Measurements from ENCODE around the gene KCND3. TPM values are rescaled to one million over a fixed set of nuclear protein-coding genes. Genes with fewer than 3 reads are reported as not detected.

Gene KCND3
- total and polyA plus RNA-seq, 2 of the 4 experiments (the other 2 are of a cell fraction) = under 0.01 to 0.03 TPM

DNA sequence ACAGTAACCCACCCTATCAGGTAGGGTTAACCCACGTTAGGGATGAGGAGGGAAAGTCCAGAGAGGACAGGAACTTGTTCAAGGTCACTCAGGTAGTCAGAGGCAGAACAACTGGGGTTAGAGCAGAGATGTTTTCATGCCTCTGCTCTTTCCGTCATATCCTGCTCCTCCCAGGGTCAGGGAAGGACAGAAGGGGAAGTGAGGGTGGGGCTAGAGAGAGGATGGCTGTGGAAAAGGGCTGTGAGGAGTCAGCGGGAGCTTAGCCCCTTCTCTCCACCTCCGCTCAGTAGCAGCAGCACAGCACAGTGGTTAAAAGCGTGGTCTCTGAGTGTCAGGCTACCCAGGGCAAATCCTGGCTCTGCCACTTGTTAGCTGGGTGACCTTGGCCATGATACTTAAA is 197.2 kb downstream of the KCND3 start:
- H3K9me3 ChIP-seq (ENCODE audit: control insufficient read depth, insufficient read depth, low read length) = no peaks in the 10 kb centered on the region
- ATAC-seq (ENCODE audit: low read depth) = no peak
- in situ Hi-C loops (cut with MboI; ENCODE audit: low sequenced_read_pairs) = no loop called here
- H2BK20ac ChIP-seq (ENCODE audit: low read depth, low read length) = no peak overlapping the region
- no peaks in the 10 kb centered on the region for H3K79me1 ChIP-seq (ENCODE audit: low read depth in 1 of 2, low read length in 2 of 2)
- no peak overlapping the region for H3K4me3 ChIP-seq (ENCODE audit: insufficient read depth, low read depth, low read length)
- H4K5ac ChIP-seq (ENCODE audit: low read depth, low read length) = no peak overlapping the region
- no peak overlapping the region for H3K4ac ChIP-seq (ENCODE audit: low read depth, low read length)
- no peak overlapping the region for H4K91ac ChIP-seq (ENCODE audit: insufficient read depth, low read depth, low read length)
- intact Hi-C loops (cut with micrococcal nuclease) = loop anchor here (5.0 kb wide), 1 partner anchor 200 kb away; no protein-coding TSS in a partner anchor
- ChIA-PET CTCF (no interaction called here), POLR2A (ENCODE audit: unreplicated experiment) (no interaction called here)
- H4K20me1 ChIP-seq (ENCODE audit: insufficient read depth, low read length) = no peaks in the 10 kb centered on the region
- no peak for DNase-seq
- H3K4me1 ChIP-seq (ENCODE audit: control insufficient read depth, insufficient read depth, low read length) = peaks cover 2% of the 10 kb centered on the region; the same call in 1 of the 2 replicates
- dilution Hi-C loops (cut with HindIII; ENCODE audit: low sequenced_read_pairs, unreplicated experiment) = no loop called here
- no peak overlapping the region for H3K56ac ChIP-seq (ENCODE audit: extremely low read depth, insufficient read depth, low read length)
- H3K9me1 ChIP-seq (ENCODE audit: insufficient read depth, low read length) = no peaks in the 10 kb centered on the region
- no peak overlapping the region for H2BK120ac ChIP-seq (ENCODE audit: low read depth, low read length)
- TF ChIP-seq, protein P1, sequence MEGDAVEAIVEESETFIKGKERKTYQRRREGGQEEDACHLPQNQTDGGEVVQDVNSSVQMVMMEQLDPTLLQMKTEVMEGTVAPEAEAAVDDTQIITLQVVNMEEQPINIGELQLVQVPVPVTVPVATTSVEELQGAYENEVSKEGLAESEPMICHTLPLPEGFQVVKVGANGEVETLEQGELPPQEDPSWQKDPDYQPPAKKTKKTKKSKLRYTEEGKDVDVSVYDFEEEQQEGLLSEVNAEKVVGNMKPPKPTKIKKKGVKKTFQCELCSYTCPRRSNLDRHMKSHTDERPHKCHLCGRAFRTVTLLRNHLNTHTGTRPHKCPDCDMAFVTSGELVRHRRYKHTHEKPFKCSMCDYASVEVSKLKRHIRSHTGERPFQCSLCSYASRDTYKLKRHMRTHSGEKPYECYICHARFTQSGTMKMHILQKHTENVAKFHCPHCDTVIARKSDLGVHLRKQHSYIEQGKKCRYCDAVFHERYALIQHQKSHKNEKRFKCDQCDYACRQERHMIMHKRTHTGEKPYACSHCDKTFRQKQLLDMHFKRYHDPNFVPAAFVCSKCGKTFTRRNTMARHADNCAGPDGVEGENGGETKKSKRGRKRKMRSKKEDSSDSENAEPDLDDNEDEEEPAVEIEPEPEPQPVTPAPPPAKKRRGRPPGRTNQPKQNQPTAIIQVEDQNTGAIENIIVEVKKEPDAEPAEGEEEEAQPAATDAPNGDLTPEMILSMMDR (conservative IDR thresholded peaks at IDR 0.05; ENCODE audit: low read depth, low read length) = no peak
- TF ChIP-seq MAFK (IDR thresholded peaks at IDR 0.05; ENCODE audit: low read depth, low read length) = no peak
- TF ChIP-seq, protein P2, sequence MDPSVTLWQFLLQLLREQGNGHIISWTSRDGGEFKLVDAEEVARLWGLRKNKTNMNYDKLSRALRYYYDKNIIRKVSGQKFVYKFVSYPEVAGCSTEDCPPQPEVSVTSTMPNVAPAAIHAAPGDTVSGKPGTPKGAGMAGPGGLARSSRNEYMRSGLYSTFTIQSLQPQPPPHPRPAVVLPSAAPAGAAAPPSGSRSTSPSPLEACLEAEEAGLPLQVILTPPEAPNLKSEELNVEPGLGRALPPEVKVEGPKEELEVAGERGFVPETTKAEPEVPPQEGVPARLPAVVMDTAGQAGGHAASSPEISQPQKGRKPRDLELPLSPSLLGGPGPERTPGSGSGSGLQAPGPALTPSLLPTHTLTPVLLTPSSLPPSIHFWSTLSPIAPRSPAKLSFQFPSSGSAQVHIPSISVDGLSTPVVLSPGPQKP (IDR thresholded peaks at IDR 0.05; ENCODE audit: borderline replicate concordance, low read depth, low read length) = no peak
- no peak for TF ChIP-seq FOS (IDR thresholded peaks at IDR 0.05; ENCODE audit: low read depth, low read length)
- no peak for TF ChIP-seq NFE2L2 (IDR thresholded peaks at IDR 0.05; ENCODE audit: low read depth, low read length)
- no peak for TF ChIP-seq SMC3 (IDR thresholded peaks at IDR 0.05; ENCODE audit: low read depth, low read length)
- TF ChIP-seq CEBPB (IDR thresholded peaks at IDR 0.05; ENCODE audit: low read depth, low read length) = no peak
- TF ChIP-seq BHLHE40 (IDR thresholded peaks at IDR 0.05; ENCODE audit: low read depth, low read length) = no peak
- TF ChIP-seq, protein P3, sequence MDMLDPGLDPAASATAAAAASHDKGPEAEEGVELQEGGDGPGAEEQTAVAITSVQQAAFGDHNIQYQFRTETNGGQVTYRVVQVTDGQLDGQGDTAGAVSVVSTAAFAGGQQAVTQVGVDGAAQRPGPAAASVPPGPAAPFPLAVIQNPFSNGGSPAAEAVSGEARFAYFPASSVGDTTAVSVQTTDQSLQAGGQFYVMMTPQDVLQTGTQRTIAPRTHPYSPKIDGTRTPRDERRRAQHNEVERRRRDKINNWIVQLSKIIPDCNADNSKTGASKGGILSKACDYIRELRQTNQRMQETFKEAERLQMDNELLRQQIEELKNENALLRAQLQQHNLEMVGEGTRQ (IDR thresholded peaks at IDR 0.05; ENCODE audit: low read depth, low read length) = no peak
- H3K9ac ChIP-seq (ENCODE audit: low read depth, low read length) = no peak overlapping the region
- no peak overlapping the region for H2BK5ac ChIP-seq (ENCODE audit: low read depth, low read length, poor library complexity, severe bottlenecking)
- H3K36me3 ChIP-seq (ENCODE audit: control insufficient read depth, insufficient read depth, low read length) = no peaks in the 10 kb centered on the region
- H3K14ac ChIP-seq (replicated peaks; ENCODE audit: low read depth, low read length) = no peak overlapping the region
- no peak overlapping the region for H4K8ac ChIP-seq (ENCODE audit: low read depth in 2 of 2, low read length in 2 of 2)
- no peak overlapping the region for H3K23ac ChIP-seq (ENCODE audit: low read depth, low read length)
- no TSS peak for BruUV-seq (replicated peaks)
- H3K18ac ChIP-seq (ENCODE audit: low read depth, low read length) = no peak overlapping the region
- H3K27me3 ChIP-seq (ENCODE audit: control insufficient read depth, insufficient read depth, low read length) = peaks cover 30% of the 10 kb centered on the region
- no CpG with 5 or more reads among the region's 5 CpGs for WGBS, 2 experiments (ENCODE audit: extremely low coverage in 2 of 2, insufficient read length in 1 of 2)
- H2BK15ac ChIP-seq (ENCODE audit: low read depth, low read length) = no peak overlapping the region
- H2AFZ ChIP-seq (replicated peaks; ENCODE audit: low read length, poor library complexity) = no peak overlapping the region
- H2AK5ac ChIP-seq (ENCODE audit: low read depth, low read length) = no peak overlapping the region
- H3K27ac ChIP-seq (ENCODE audit: insufficient read depth, low read length) = no peak overlapping the region
- no peak overlapping the region for H2AK9ac ChIP-seq (replicated peaks; ENCODE audit: low read depth, low read length, poor library complexity)
- no peak overlapping the region for H3K4me2 ChIP-seq (ENCODE audit: low read depth, low read length)

Measured in IMR-90 (cell line).